Measurements from ENCODE around the gene LCN6.
"Not testable (repeated sequence)": the region's sequence is repeated elsewhere in the genome, so short reads cannot be mapped to it uniquely, and the experiment has no call there.

LCN6 gene

GRCh38 chr9:136748201-136748600 is at the start of gene LCN6:
Gene LCN6, minus strand, starts transcription at chr9:136748525. Its CDS starts 42 bp downstream, at chr9:136748483.
- DNase-seq: no peak

- DNase-seq: not testable (repeated sequence)
Observed at GRCh38 chr9:136796775-136797347, 48.5 kb upstream of the LCN6 start.

GRCh38 chr9:136796238-136796774 is 48.0 kb upstream of the LCN6 start, which contains the start of gene CCDC183:
Gene CCDC183, plus strand, starts transcription at chr9:136796338. Its CDS starts 60 bp downstream, at chr9:136796398.
- no peak for DNase-seq

GRCh38 chr9:136795000-136795348 is 46.6 kb upstream of the LCN6 start:
- DNase-seq: no peak

- DNase-seq: no peak
Observed at GRCh38 chr9:136794281-136794999, 46.1 kb upstream of the LCN6 start.

- no peak for DNase-seq
Observed at GRCh38 chr9:136793086-136793946, 45.0 kb upstream of the LCN6 start.

DNA sequence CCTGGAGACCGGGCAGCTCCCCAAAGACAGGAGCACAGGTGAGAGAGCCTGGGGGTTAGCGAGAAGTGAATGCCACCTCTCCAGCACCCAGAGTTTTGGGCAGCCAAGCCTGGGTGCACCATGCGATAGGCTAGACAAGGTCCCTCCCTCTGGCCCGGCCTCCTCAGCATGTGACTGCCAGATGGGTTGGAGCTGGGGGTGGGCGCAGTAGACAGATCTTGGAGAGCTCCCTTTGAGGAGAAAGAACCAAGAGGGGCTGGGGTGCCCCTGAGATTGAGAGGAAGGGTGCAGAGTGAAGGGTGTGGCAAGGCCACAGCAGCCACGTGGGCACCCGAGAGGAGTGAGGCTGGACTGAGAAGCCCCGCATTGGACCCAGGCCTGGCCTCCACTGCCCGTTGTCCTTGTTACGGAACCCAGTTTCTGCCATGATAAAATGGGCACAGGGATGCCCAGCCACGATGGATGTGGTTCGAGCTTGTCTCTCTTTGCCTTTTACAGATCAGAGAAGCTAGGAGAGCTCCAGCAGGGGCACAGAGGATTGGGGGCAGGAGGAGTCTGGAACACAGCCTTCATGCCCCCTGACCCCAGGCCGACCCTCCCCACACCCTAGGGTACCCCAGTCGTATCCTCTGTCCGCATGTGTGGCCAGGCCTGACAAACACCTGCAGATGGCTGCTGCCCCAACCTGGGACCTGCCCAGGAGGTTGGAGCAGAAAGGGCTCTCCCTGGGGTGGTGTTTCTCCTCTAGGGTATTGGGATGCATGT is 44.2 kb upstream of the LCN6 start:
- DNase-seq: no peak

DNA sequence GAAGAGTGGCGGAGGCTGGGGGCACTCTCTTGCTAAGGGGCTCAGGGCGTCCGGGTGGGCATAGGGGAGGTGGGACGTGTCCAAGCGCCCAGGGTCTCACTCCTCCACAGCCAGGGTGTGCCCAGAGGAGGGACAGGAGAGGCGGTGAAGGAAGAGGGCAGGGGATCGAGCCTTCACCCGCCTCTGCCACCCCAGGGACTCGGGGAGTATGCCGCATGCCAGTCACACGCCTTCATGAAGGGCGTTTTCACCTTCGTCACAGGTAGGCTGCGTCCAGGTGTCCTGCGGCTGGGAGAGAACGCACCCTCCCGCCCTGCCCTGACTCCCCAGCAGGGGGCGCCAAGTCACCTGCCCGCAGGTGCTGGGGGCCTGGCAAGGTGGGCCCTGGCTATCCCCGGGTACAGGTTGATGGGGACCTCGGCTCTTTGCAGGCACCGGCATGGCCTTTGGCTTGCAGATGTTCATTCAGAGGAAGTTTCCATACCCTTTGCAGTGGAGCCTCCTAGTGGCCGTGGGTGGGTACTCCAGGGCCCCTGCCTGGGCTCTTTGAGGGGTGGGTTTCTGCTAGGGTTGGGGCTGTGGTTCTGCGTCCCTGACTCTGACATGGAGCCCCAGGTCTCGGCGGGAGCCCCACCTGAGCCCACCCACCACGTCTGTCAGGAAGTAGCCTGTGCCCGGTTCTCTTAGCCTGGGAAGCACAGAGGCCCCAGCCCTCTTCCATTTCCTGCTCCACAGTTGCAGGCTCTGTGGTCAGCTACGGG is 43.4 kb upstream of the LCN6 start:
- DNase-seq: peak; percentile 65

DNA sequence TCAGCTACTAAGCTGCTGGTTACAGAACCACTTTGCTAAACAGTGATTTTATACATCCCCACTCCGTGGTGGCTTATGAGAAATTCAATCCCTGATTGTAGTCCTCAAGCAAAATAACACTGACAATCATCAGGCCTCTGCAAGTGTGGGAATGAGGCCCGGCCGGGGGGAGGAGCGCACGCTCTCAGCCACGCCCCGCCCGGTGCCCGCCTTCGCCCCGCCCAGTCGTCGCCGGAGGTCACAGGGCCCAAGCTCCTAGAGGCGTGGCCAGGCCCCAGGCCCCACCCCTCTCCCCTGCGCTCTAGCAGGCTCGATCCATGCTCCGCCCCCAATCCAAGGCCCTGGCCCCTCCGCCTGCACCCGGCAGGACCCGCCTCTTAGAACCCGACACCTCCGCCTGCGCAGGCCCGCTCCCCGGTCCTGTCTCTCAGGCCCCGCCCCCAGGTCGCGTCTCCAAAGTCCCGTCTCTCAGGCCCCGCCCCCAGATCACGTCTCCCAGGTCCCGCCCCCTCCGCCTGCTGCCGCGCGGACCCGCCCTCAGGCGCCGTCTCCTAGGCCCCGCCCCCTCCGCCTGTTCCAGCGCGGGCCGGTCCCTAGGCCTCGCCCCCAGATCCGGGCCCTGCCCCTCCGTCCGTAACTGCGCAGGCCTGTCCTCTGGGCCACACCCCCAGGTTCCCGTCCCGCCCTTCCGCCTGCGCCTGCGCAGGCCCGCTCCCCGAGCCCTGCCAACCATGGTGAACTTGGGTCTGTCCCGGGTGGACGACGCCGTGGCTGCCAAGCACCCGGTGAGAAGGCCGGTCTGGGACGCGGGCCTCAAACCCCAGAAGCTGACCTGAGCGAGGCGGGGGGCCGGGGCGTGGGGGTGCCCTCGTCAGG is 42.6 kb upstream of the LCN6 start, which contains the start of gene TMEM141:
Gene TMEM141 (plus strand): TSS at position 705 of the 876 bp plus-strand sequence. CDS start 27 bp downstream, at position 732.
- peak; percentile 98 for DNase-seq

DNA sequence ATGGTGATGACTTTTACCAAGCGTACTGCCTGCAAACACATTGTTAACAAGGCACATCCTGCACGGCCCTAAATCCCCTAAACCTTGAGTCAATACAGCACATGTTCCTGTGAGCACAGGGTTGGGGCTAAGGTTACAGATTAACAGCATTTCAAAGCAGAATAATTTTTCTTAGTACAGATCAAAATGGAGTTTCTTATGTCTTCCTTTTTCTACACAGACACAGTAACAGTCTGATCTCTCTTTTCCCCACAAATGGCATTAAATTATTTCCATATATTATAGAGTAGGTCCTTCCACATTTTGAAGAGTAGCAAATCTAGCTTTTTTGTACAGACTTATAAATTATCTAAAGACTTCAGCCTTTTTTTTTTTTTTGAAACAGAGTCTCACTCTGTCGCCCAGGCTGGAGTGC is 41.2 kb upstream of the LCN6 start:
- no peak for DNase-seq

DNA sequence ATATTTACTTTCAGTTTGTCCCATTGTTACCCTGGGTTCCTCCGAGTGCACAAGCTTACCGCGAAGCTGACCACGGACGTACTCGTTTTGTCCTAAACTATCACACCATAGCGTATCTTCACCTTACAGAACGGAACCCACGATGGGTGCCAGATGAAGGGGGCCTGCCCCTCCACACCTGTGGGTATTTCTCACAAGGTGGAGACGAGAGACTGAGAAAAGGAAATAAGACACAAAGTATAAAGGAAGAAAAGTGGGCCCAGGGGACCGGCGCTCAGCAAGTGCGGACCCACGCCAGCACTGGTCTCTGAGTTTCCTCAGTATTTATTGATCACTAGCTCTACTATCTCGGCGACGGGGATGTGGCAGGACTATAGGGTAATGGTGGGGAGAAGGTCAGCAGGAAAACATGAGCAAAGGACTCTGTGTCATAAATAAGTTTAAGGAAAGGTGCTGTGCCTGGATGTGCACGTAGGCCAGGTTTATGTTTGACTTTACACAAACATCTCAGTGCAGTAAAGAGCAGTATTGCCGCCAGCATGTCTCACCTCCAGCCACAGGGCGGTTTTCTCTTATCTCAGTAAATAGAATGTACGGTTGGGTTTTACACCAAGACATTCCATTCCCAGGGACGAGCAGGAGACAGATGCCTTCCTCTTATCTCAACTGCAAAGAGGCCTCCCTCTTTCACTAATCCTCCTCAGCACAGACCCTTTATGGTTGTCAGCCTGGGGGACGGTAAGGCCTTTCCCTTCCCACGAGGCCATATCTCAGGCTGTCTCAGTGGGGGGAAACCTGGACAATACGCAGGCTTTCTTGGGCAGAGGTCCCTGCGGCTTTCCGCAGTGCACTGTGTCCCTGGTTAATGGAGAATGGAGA is 40.6 kb upstream of the LCN6 start:
- DNase-seq: not testable (repeated sequence)

DNA sequence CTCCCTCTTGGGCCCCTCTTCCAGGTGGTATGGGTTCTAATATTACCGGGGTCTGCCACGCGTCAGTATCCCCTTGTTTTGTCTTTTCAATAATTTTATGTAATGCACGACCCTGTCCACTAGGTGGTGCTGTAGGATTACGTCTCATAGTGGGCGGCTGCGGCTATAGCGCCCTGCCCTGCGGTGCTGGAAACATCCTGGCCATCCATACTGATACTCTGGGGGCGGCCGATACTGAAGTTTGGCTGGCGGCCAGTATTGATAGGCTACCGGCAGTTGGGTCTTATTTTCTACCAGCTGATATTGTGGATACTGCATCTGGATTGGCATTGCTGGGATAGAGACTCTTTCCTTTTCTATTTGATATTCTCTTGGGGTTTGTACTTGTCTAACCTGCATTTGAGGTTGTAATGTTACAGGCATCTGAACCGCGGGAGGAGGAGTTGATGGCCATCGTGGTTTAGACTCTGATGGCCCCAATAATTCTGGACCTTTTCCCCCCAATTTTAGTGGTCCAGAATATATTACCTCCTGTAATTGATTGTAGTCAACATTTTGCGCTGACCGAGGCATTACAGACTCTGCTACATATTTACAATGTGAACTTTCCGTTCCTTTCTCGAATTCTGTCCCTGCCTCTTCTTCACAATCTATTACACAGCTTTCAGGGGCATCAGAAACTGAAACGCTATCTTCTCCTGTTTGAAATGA is 39.5 kb upstream of the LCN6 start:
- peak; percentile 81 for DNase-seq

DNA sequence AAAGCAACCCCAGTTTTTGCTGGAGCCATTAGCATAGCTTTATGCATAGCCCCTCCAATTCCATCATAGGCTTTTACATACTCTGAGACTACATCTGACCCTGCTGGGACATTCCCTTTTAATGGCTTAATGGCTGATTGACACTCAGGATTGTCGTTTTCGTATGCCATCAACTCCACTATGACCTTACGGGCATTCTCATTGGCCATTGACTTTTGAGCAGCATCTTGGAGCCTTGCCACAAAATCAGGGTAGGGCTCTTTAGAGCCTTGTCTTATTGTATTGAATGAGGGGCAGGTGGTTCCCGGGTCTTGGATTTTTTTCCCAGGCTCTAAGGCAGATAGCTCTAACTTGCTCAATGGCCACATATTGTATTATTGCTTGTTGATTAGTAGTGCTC is 38.7 kb upstream of the LCN6 start:
- DNase-seq: not testable (repeated sequence)

DNA sequence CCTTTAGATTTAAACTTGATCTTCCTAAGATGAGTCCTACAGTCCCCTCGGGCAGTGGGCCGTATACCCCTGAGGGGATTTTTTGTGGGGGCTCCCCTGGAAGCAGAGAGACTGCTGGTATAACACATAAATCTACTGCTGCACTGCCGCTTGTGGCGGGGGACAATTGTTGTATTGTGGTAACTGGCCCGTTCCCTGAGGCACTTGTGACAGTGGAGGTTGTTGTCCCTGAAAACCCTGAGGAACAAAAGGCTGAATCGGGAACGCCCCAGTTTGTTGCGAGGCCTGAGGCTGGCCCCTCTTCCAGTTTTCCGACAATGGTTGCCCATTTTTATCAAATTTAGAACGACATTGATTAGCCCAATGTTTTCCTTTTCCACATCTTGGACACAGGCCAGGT is 38.1 kb upstream of the LCN6 start:
- no peak for DNase-seq

GRCh38 chr9:136785565-136786355 is 37.4 kb upstream of the LCN6 start:
- DNase-seq: not testable (repeated sequence)

GRCh38 chr9:136784997-136785361 is 36.7 kb upstream of the LCN6 start:
- DNase-seq: peak; percentile 65

- no peak for DNase-seq
Observed at GRCh38 chr9:136784249-136784996, 36.1 kb upstream of the LCN6 start.
